ENCODE results near the gene CFAP74. TPM values are rescaled to one million over a fixed set of nuclear protein-coding genes. Genes with fewer than 3 reads are reported as not detected.

The CFAP74 gene
- total and polyA plus RNA-seq, 2 of the 4 experiments (the other 2 are of a cell fraction): not detected

GRCh38 chr1:1938276-1938573, 65.4 kb downstream of the CFAP74 start:
- dilution Hi-C loops (cut with HindIII; ENCODE audit: low sequenced_read_pairs, unreplicated experiment): no loop called here
- POLR2A ChIA-PET (ENCODE audit: unreplicated experiment): no interaction called here
- no peak overlapping the region for H3K18ac ChIP-seq (ENCODE audit: low read depth, low read length)

More at GRCh38 chr1:1938276-1938573, 65.4 kb downstream of the CFAP74 start:
- Histone ChIP-seq H4K8ac (ENCODE audit: low read depth in 2 of 2, low read length in 2 of 2) (no peak overlapping the region), H3K4ac (ENCODE audit: low read depth, low read length) (no peak overlapping the region), H3K9ac (ENCODE audit: low read depth, low read length) (no peak overlapping the region), H3K4me1 (ENCODE audit: control insufficient read depth, insufficient read depth, low read length) (no peaks in the 10 kb centered on the region), H4K91ac (ENCODE audit: insufficient read depth, low read depth, low read length) (no peak overlapping the region), H2BK120ac (ENCODE audit: low read depth, low read length) (no peak overlapping the region), H2BK5ac (ENCODE audit: low read depth, low read length, poor library complexity, severe bottlenecking) (no peak overlapping the region), H2AFZ (replicated peaks; ENCODE audit: low read length, poor library complexity) (no peak overlapping the region), H2AK9ac (replicated peaks; ENCODE audit: low read depth, low read length, poor library complexity) (no peak overlapping the region), H2BK20ac (ENCODE audit: low read depth, low read length) (no peak overlapping the region), H3K27me3 (ENCODE audit: control insufficient read depth, insufficient read depth, low read length) (peaks cover 22% of the 10 kb centered on the region), H3K4me3 (ENCODE audit: insufficient read depth, low read depth, low read length) (no peak overlapping the region), H4K5ac (ENCODE audit: low read depth, low read length) (no peak overlapping the region), H3K14ac (replicated peaks; ENCODE audit: low read depth, low read length) (no peak overlapping the region), H3K4me2 (ENCODE audit: low read depth, low read length) (no peak overlapping the region), H3K36me3 (ENCODE audit: control insufficient read depth, insufficient read depth, low read length) (no peaks in the 10 kb centered on the region), H3K9me1 (ENCODE audit: insufficient read depth, low read length) (peaks cover 4% of the 10 kb centered on the region; the same call in 1 of the 2 replicates), H3K79me1 (ENCODE audit: low read depth in 1 of 2, low read length in 2 of 2) (no peaks in the 10 kb centered on the region), H3K56ac (ENCODE audit: extremely low read depth, insufficient read depth, low read length) (no peak overlapping the region), H4K20me1 (ENCODE audit: insufficient read depth, low read length) (no peaks in the 10 kb centered on the region), H3K9me3 (ENCODE audit: control insufficient read depth, insufficient read depth, low read length) (no peaks in the 10 kb centered on the region), H3K27ac (ENCODE audit: insufficient read depth, low read length) (no peak overlapping the region), H2BK15ac (ENCODE audit: low read depth, low read length) (no peak overlapping the region), H2AK5ac (ENCODE audit: low read depth, low read length) (no peak overlapping the region), H3K23ac (ENCODE audit: low read depth, low read length) (no peak overlapping the region)
- no TSS peak for BruUV-seq (replicated peaks)
- no peak for TF ChIP-seq MXI1 (IDR thresholded peaks at IDR 0.05; ENCODE audit: borderline replicate concordance, low read depth, low read length)
- intact Hi-C loops (cut with micrococcal nuclease): no loop called here
- DNase-seq: no peak
- CTCF ChIA-PET: interaction anchor here (0.6 kb wide), 1 partner anchor 15 kb away, joined by 4 read pairs; no protein-coding TSS in a partner anchor
- WGBS, 2 experiments (ENCODE audit: extremely low coverage in 2 of 2, insufficient read length in 1 of 2): 64% methylated on average over 6 of the region's 6 CpGs; no CpG with 5 or more reads in 1 of the 2 experiments
- ATAC-seq (ENCODE audit: low read depth): no peak
- in situ Hi-C loops (cut with MboI; ENCODE audit: low sequenced_read_pairs): no loop called here
